Fibroblast of mammary gland (primary cell): ENCODE results near the gene ABCF2.

Experiments
- DNase-seq: peaks from one replicate; pipeline ENCODE4 v3.0.0-alpha.2; 2010; ENCODE audit warnings: low read depth
- H3K4me3 ChIP-seq: 2 replicates; pipeline ENCODE4 v1.5.1; 2011; ENCODE audit warnings: low read depth, mild to moderate bottlenecking, low read length, moderate library complexity; ENCODE audit not compliant: control insufficient read depth
- CTCF ChIP-seq: conservative IDR thresholded peaks from 2 replicates; pipeline ENCODE4 v1.5.1; 2011; ENCODE audit warnings: low read depth, low read length, inconsistent platforms; ENCODE audit not compliant: control insufficient read depth, insufficient read depth

The ABCF2 gene

GRCh38 chr7:151175047-151175792, 51.8 kb downstream of the ABCF2 start:
- no peak for TF ChIP-seq CTCF
- no peak overlapping the region for H3K4me3 ChIP-seq
- no peak for DNase-seq

- no peak overlapping the region for H3K4me3 ChIP-seq
- peak; percentile 38 for DNase-seq
- no peak for TF ChIP-seq CTCF
Observed at GRCh38 chr7:151174246-151175046, 52.6 kb downstream of the ABCF2 start.

- DNase-seq = no peak
- TF ChIP-seq CTCF = no peak
- no peak overlapping the region for H3K4me3 ChIP-seq
Observed at GRCh38 chr7:151173386-151174245, 53.4 kb downstream of the ABCF2 start.

- TF ChIP-seq CTCF = peak; percentile 96
- peak; percentile 58 for DNase-seq
Observed at GRCh38 chr7:151172273-151173141, 54.5 kb downstream of the ABCF2 start.

GRCh38 chr7:151168787-151169162, 58.2 kb downstream of the ABCF2 start:
- TF ChIP-seq CTCF = no peak
- no peak overlapping the region for H3K4me3 ChIP-seq
- no peak for DNase-seq

More at GRCh38 chr7:151172273-151173141, 54.5 kb downstream of the ABCF2 start:
- H3K4me3 ChIP-seq = no peak overlapping the region
